GM12892 (cell line): ENCODE results near the gene MT1A.
"Not testable (repeated sequence)": the region's sequence is repeated elsewhere in the genome, so short reads cannot be mapped to it uniquely, and the experiment has no call there.

Experiments
- DNase-seq: peaks from one replicate; pipeline ENCODE4 v3.0.0; 2011; ENCODE audit not compliant: insufficient read length
- FAIRE-seq: peaks from 2 replicates; lab custom pipeline; 2011; peaks lifted over from hg19 to GRCh38; lab: Jason Lieb, UNC
- POLR2A ChIP-seq: IDR thresholded peaks from 2 replicates; pipeline ENCODE4 v1.6.1; 2011; ENCODE audit warnings: low read depth, low read length, control low read depth
- POLR2AphosphoS5 ChIP-seq: IDR thresholded peaks from 2 replicates; pipeline ENCODE4 v1.6.1; 2011; ENCODE audit warnings: low read depth, low read length, control low read depth
- TAF1 ChIP-seq: IDR thresholded peaks from 2 replicates; pipeline ENCODE4 v1.6.1; 2011; ENCODE audit warnings: low read depth, mild to moderate bottlenecking, control low read depth, low read length, borderline replicate concordance

Gene MT1A

GRCh38 chr16:56649820-56650219 is 11.4 kb downstream of the MT1A start:
- FAIRE-seq: no peak
- TF ChIP-seq POLR2AphosphoS5 (no peak), TAF1 (no peak), POLR2A (no peak)

GRCh38 chr16:56651586-56651985 is 13.1 kb downstream of the MT1A start, which contains the start of gene MT1B:
MT1B (plus strand) TSS chr16:56651886; CDS start chr16:56651954, 68 bp downstream.
- DNase-seq (no peak), FAIRE-seq (no peak)
- TF ChIP-seq POLR2A: no peak
- no peak for TF ChIP-seq TAF1

More at GRCh38 chr16:56649820-56650219, 11.4 kb downstream of the MT1A start:
- DNase-seq: no peak

DNA sequence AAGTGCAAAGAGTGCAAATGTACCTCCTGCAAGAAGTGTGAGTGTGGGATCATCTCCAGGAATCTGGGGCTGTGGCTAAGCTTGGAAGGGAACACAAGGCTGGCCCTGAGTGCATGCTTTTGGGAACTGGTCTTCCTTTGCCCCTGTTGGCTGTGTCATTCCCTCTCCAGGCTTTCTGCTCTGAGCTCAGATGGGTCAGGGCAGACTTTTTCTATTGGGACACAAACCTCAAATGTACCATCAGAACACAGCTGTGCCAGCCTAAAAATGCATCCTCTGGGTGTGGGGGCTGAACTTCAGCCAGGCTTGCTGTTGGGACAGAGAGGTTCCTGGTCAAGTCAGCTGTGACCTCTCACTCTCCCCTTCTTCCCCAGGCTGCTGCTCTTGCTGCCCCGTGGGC is 14.1 kb downstream of the MT1A start:
- no peak for DNase-seq
- TF ChIP-seq TAF1: no peak
- no peak for TF ChIP-seq POLR2AphosphoS5
- no peak for TF ChIP-seq POLR2A
- no peak for FAIRE-seq

DNA sequence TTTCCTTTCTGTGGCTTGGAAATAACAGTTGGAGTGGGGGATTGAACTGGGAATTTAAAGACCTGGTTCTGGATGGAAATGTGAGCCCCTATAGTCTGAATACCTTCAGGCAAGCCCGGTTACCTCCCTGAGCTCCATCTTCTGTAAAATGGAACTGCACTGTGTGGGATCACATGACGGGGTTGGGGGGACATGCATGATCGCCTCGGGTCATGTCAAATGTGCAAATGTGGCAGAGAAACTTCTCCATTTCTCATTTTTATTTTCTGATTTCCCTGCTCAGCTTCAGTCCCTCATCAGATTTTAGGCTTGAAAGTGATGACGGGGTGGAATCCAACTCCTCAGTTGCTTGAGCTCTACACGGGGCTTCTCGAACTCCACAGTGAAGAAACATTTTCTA is 14.8 kb downstream of the MT1A start:
- TF ChIP-seq POLR2A (no peak), TAF1 (no peak), POLR2AphosphoS5 (no peak)
- FAIRE-seq (no peak), DNase-seq (no peak)

DNA sequence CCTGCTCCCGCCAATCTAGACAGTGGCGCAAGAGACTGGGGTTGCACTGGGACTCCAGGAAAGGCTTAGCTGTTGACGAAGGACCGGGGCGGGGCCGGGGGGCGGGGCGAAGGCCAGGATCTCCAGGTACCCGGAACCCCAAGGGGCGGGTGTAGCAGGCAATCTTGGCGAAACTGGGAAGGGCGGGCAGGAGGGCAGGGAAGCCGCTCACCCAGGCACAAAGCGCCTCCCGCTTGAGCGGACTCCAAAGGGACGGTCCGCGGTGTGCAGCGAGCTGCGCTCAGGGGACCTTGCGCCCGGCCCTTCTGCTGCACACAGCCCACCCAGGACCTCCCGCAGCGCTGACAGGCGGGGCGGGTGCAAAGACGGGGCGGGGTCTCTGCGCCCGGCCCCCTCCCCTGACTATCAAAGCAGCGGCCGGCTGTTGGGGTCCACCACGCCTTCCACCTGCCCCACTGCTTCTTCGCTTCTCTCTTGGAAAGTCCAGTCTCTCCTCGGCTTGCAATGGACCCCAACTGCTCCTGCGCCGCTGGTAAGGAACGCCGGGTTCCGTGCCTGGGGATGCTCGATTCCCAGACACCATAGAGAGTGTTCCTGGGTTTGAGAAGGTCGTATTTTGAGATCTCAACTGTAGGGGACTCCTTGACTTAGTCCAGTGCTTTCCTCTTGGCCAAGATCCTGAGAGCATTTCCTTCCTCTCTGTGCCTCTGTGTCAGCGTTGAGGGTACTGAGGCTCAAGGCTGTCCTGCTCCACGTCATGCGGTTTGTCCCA is 19.3 kb downstream of the MT1A start, which contains the start of gene MT1F:
MT1F (plus strand) TSS at position 405 of the 772 bp plus-strand sequence; CDS start at position 505, 100 bp downstream.
- no peak for FAIRE-seq
- no peak for DNase-seq
- TF ChIP-seq POLR2A (no peak), POLR2AphosphoS5 (no peak), TAF1 (no peak)

GRCh38 chr16:56658327-56658875 is 19.9 kb downstream of the MT1A start:
- no peak for FAIRE-seq
- no peak for DNase-seq
- no peak for TF ChIP-seq POLR2AphosphoS5
- TF ChIP-seq POLR2A: no peak
- no peak for TF ChIP-seq TAF1

DNA sequence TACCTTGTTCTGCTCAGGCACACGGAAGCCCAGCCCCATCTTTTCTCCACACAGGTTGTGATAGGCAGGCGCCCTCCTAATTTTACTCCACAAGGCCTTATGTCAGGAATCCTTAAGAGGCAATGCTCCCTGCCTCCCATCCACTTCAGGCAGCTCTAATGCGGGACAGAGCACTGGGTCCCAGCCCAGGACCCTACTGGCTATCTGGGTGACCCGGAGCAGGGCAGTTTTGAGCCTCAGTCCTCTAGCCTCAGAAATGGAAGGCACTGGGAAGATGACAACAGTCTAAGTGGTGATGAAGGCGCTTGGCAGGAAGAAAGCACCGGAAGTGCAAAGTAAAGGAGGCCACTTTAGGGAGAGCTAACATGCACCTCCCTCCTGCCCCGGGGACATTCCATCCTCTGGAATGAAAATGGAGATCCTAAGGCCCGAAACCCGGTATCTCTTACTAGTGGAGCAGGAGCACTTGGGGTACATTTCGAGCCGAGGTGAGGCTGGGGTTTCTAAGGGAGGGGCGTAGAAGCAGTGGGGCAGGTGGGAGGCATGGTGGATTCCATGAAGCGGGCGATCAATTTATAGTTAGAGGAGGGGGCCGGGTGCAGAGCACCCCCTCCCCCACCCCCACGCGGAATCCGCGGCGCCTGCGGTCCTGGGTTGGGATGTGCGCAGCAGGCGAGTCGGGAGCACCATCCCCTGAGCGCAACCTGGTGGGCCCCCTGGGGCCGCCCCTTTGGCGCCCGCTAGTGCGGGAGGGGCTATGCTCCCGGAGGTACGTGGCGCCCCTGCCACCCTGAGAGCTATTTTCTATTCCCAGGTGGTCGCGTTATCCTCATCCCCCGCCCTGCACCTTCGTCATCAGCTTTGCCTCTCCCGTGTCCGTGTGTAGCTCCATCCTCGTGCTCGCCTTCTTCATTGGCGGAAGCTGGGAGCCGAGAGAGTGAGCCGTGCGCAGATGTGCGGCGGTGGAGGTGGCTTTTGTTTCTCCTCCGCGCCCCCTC is 24.2 kb downstream of the MT1A start:
- no peak for DNase-seq
- no peak for FAIRE-seq
- TF ChIP-seq TAF1: no peak
- TF ChIP-seq POLR2A: no peak
- TF ChIP-seq POLR2AphosphoS5: no peak

DNA sequence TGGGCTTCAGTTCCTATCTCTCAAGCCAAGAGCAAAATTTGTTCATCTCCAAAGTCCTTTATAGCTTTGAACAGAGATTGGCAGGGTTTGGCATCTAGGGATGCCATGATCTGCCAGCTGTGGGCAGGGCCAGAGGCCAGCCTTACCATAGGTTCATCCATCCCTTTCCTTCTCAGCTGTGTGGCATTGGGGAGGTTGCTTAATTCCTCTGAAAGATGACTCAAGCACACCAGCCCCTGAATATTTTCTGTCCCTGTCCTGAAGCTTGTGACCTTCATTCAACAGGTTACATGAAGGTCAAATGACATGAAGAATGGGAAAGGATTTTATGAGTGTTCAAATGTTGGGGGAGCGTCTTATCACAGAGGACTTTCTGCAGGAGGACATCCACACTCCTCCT is 26.0 kb downstream of the MT1A start:
- FAIRE-seq: no peak
- no peak for DNase-seq

GRCh38 chr16:56665286-56666261 is 27.1 kb downstream of the MT1A start:
- FAIRE-seq: not testable (repeated sequence)

More for the DNA sequence above, 26.0 kb downstream of the MT1A start:
- TF ChIP-seq POLR2AphosphoS5 (no peak), POLR2A (no peak), TAF1 (no peak)

GRCh38 chr16:56667581-56668571 is 29.4 kb downstream of the MT1A start, which contains the start of gene MT1G:
MT1G (minus strand) TSS chr16:56668065; CDS start chr16:56667993, 72 bp downstream.
- DNase-seq: no peak
- TF ChIP-seq POLR2AphosphoS5 (no peak), TAF1 (no peak), POLR2A (no peak)
- no peak for FAIRE-seq

More at GRCh38 chr16:56665286-56666261, 27.1 kb downstream of the MT1A start:
- DNase-seq: not testable (repeated sequence)
